Activated naive CD8-positive, alpha-beta T cell treated with anti-CD3 and anti-CD28 coated beads, Interleukin-2, amount 50 U/mL, for 24 hours (primary cell): ENCODE measurements around the gene ABCA13.

Source experiments
- ATAC-seq: fragments of 150-1000 bp; cut with Tn5 transposase; one replicate; pipeline ENCODE4 v1.10.0; 2021
- DNase-seq: peaks from one replicate; pipeline ENCODE4 v3.0.0; 2021
- H3K27ac Mint-ChIP-seq: one replicate; pipeline ENCODE4 v1.8.0; 2021; ENCODE audit warnings: mild to moderate bottlenecking, mixed read lengths
- H3K27me3 Mint-ChIP-seq: one replicate; pipeline ENCODE4 v1.8.0; 2021; ENCODE audit warnings: mixed read lengths
- H3K36me3 Mint-ChIP-seq: one replicate; pipeline ENCODE4 v1.8.0; 2021; ENCODE audit warnings: low read depth, mixed read lengths
- H3K4me1 Mint-ChIP-seq: one replicate; pipeline ENCODE4 v1.8.0; 2021; ENCODE audit warnings: mixed read lengths
- H3K4me3 Mint-ChIP-seq: one replicate; pipeline ENCODE4 v1.8.0; 2021; ENCODE audit warnings: mild to moderate bottlenecking, moderate library complexity, mixed read lengths
- H3K9me3 Mint-ChIP-seq: one replicate; pipeline ENCODE4 v1.8.0; 2021; ENCODE audit warnings: mixed read lengths

ABCA13 gene

GRCh38 chr7:48455363-48455762 lies 284.1 kb downstream of the ABCA13 start:
- Mint-ChIP-seq H3K9me3 (no peaks in the 10 kb centered on the region), H3K27me3 (peaks cover 1% of the 10 kb centered on the region), H3K36me3 (no peaks in the 10 kb centered on the region), H3K4me1 (no peaks in the 10 kb centered on the region), H3K27ac (no peak overlapping the region), H3K4me3 (no peak overlapping the region)
- no peak for ATAC-seq
- no peak for DNase-seq

- Mint-ChIP-seq H3K27ac (no peak overlapping the region), H3K27me3 (peaks cover 2% of the 10 kb centered on the region), H3K9me3 (no peaks in the 10 kb centered on the region), H3K4me1 (no peaks in the 10 kb centered on the region), H3K36me3 (no peaks in the 10 kb centered on the region), H3K4me3 (no peak overlapping the region)
- DNase-seq, result no peak
- ATAC-seq, result no peak
These were observed 287.7 kb downstream of the ABCA13 start for GRCh38 chr7:48458701-48459524.

DNA sequence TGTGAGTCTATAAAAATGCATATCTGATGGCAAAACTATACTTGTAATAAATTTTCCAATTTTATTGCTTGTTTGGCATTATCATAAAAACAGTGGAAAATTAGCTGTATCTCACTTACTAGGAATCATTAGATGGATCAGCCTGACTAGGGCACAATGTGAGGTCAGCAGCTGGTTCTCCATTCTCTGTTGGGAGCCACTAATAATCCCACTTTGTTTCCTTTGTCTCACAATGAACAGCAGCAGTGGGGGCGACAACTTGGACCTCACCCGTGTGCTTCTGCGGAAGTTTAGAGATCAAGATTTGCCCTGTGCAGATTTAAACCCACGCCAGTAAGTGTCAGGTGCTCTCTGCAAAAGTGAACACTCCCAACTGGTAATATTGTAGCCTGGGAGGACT lies 295.5 kb downstream of the ABCA13 start:
- no peak overlapping the region for H3K27ac Mint-ChIP-seq
- no peak overlapping the region for H3K4me3 Mint-ChIP-seq
- ATAC-seq, result no peak
- no peaks in the 10 kb centered on the region for H3K36me3 Mint-ChIP-seq
- H3K9me3 Mint-ChIP-seq, result no peaks in the 10 kb centered on the region
- H3K27me3 Mint-ChIP-seq, result peaks cover 2% of the 10 kb centered on the region
- no peak for DNase-seq
- no peaks in the 10 kb centered on the region for H3K4me1 Mint-ChIP-seq

DNA sequence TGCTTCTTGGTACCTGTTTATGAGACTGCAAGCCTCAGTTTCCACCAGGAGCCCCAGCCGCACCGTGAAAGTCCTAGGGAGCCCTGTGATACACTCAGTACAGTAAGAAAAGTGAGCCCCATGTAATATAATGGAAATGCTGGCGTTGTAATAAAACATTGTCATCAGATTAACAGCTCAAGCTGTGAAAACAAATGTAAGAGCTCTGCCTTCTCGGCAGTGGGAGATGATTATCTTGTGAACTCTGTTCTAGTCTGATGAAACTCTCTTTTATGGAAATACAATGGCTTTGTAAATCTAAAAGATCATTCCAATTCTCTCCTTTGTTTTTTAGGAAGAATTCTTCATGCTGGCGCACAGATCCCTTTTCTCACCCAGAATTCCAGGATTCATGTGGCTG lies 299.9 kb downstream of the ABCA13 start:
- no peaks in the 10 kb centered on the region for H3K36me3 Mint-ChIP-seq
- no peak overlapping the region for H3K4me3 Mint-ChIP-seq
- no peak for ATAC-seq
- no peak for DNase-seq
- no peaks in the 10 kb centered on the region for H3K4me1 Mint-ChIP-seq
- no peaks in the 10 kb centered on the region for H3K27me3 Mint-ChIP-seq
- H3K9me3 Mint-ChIP-seq, result no peaks in the 10 kb centered on the region
- H3K27ac Mint-ChIP-seq, result no peak overlapping the region

GRCh38 chr7:48472640-48473039 lies 301.4 kb downstream of the ABCA13 start:
- Mint-ChIP-seq H3K4me1 (no peaks in the 10 kb centered on the region), H3K27me3 (no peaks in the 10 kb centered on the region)

GRCh38 chr7:48473205-48473865 lies 302.1 kb downstream of the ABCA13 start:
- no peak for DNase-seq
- Mint-ChIP-seq H3K4me1 (no peaks in the 10 kb centered on the region), H3K4me3 (no peak overlapping the region), H3K9me3 (no peaks in the 10 kb centered on the region), H3K36me3 (no peaks in the 10 kb centered on the region), H3K27ac (no peak overlapping the region), H3K27me3 (no peaks in the 10 kb centered on the region)
- no peak for ATAC-seq

More at GRCh38 chr7:48472640-48473039, 301.4 kb downstream of the ABCA13 start:
- ATAC-seq, result no peak
- Mint-ChIP-seq H3K4me3 (no peak overlapping the region), H3K9me3 (no peaks in the 10 kb centered on the region), H3K27ac (no peak overlapping the region), H3K36me3 (no peaks in the 10 kb centered on the region)
- no peak for DNase-seq

GRCh38 chr7:48481235-48481634 lies 310.0 kb downstream of the ABCA13 start:
- no peaks in the 10 kb centered on the region for H3K36me3 Mint-ChIP-seq
- no peaks in the 10 kb centered on the region for H3K27me3 Mint-ChIP-seq
- no peaks in the 10 kb centered on the region for H3K4me1 Mint-ChIP-seq
- no peak overlapping the region for H3K4me3 Mint-ChIP-seq
- DNase-seq (no peak), ATAC-seq (no peak)
- no peak overlapping the region for H3K27ac Mint-ChIP-seq
- H3K9me3 Mint-ChIP-seq, result peaks cover 14% of the 10 kb centered on the region

DNA sequence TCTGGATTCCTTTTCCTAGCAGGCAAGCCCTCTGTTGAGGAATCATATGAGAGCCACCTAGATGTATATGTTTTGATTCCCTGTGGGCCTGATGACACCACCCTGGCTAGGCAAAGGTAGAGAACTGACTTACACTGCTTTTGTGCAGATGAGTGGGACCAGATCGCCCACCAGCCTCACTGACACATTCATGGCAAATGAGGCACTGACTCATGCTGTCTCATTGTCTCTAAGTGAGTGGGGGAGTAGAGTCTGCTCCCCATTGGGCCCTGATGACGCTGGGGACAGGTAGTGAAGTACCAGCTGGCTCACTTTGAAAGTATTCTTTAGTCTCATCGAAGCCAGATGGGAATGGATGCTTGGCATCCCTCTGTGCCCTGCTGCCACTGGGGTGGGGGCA lies 326.3 kb downstream of the ABCA13 start:
- Mint-ChIP-seq H3K4me3 (no peak overlapping the region), H3K36me3 (no peaks in the 10 kb centered on the region), H3K27me3 (no peaks in the 10 kb centered on the region), H3K4me1 (no peaks in the 10 kb centered on the region), H3K27ac (no peak overlapping the region), H3K9me3 (no peaks in the 10 kb centered on the region)
- ATAC-seq (no peak), DNase-seq (no peak)

DNA sequence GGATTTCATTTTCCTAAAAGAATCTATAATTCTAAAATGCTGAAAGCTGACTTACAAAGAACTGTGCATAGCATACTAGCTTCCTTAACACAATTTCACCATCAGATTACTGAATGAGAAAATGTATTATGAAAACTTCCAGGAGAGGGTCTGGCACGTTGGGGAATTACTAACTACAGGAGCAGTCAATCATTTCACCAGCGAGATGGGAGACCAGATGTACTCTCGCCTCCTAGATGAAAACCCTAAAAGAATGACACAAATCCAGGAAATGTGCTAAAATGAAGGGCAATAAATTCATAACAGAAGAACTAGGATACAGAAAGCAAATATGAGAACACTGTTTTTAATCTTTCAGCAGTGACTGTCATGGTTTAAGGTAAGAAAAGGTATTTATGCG lies 330.8 kb downstream of the ABCA13 start:
- Mint-ChIP-seq H3K4me1 (no peaks in the 10 kb centered on the region), H3K9me3 (no peaks in the 10 kb centered on the region), H3K27ac (no peak overlapping the region)

DNA sequence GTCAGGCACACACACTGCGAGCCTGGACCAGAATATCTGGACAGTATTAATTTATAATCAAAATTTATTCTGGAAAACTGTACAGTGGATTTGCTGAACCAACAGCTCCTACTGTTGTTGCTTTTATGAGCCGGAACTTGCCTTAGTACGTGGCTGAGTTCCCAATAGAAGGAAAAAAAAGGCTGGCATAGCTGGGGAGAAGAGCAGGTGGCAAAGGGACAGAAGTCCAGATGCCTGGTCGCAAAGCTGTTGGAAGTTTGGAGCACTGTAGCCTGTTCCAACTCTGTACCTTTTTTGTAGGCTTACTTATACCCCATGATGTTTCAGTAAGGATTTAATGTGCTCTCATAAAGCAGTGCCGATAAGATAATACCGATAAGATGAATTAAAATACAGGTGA lies 333.8 kb downstream of the ABCA13 start:
- Mint-ChIP-seq H3K36me3 (no peaks in the 10 kb centered on the region), H3K4me3 (no peak overlapping the region), H3K4me1 (no peaks in the 10 kb centered on the region), H3K27ac (no peak overlapping the region), H3K27me3 (no peaks in the 10 kb centered on the region), H3K9me3 (no peaks in the 10 kb centered on the region)
- ATAC-seq (no peak), DNase-seq (no peak)

More for the DNA sequence above, 330.8 kb downstream of the ABCA13 start:
- Mint-ChIP-seq H3K27me3 (no peaks in the 10 kb centered on the region), H3K4me3 (no peak overlapping the region), H3K36me3 (no peaks in the 10 kb centered on the region)
- DNase-seq (no peak), ATAC-seq (no peak)

DNA sequence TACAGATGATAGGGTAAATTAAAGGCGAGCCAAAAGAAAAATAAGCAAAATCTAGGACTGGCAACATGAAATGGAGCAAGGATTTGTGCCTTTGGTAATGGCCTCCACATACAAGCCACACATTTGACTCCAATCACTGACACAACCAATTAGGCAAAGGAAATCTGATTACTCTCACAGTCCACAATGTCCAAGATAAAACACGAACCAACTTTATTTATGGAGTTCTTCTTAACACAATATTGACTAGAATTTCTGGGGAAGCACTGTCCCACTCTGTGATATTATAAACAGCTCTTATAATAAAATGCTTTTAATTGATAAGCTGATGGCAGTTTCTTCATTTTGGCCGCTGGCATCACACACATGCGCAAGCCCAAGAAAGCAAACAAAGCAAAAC lies 334.2 kb downstream of the ABCA13 start:
- Mint-ChIP-seq H3K27me3 (no peaks in the 10 kb centered on the region), H3K36me3 (no peaks in the 10 kb centered on the region), H3K27ac (no peak overlapping the region), H3K4me1 (no peaks in the 10 kb centered on the region), H3K4me3 (no peak overlapping the region), H3K9me3 (no peaks in the 10 kb centered on the region)
- DNase-seq (no peak), ATAC-seq (no peak)

DNA sequence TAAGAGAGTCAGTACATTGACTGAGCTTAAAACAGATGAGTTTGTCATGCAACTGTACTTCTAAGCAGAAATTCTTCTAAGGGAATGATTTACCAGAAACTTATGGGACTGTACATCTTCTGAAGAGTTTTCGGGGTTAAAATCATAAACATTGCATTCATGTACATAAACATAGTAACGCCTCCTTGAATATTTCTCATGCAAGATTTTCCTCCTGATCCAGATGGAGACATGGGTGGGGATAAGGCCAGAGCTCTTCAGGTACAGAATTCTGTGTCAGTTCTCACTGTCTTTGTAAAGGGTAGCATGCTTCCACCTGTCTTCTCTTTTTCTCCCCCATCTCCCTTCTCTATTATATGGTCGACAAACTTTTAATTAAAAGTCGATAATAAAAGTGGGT lies 335.3 kb downstream of the ABCA13 start:
- Mint-ChIP-seq H3K36me3 (no peaks in the 10 kb centered on the region), H3K27ac (no peak overlapping the region), H3K27me3 (no peaks in the 10 kb centered on the region), H3K4me3 (no peak overlapping the region), H3K4me1 (no peaks in the 10 kb centered on the region), H3K9me3 (no peaks in the 10 kb centered on the region)
- no peak for DNase-seq
- ATAC-seq, result no peak

GRCh38 chr7:48511080-48511479 lies 339.8 kb downstream of the ABCA13 start:
- Mint-ChIP-seq H3K4me1 (no peaks in the 10 kb centered on the region), H3K36me3 (no peaks in the 10 kb centered on the region), H3K27ac (no peak overlapping the region), H3K27me3 (no peaks in the 10 kb centered on the region), H3K4me3 (no peak overlapping the region), H3K9me3 (no peaks in the 10 kb centered on the region)
- DNase-seq (no peak), ATAC-seq (no peak)

- ATAC-seq (no peak), DNase-seq (no peak)
- Mint-ChIP-seq H3K4me3 (no peak overlapping the region), H3K27ac (no peak overlapping the region), H3K36me3 (no peaks in the 10 kb centered on the region), H3K9me3 (no peaks in the 10 kb centered on the region), H3K4me1 (no peaks in the 10 kb centered on the region), H3K27me3 (no peaks in the 10 kb centered on the region)
These were observed 341.6 kb downstream of the ABCA13 start for GRCh38 chr7:48512892-48513291.

GRCh38 chr7:48515171-48515570 lies 343.9 kb downstream of the ABCA13 start:
- ATAC-seq (no peak), DNase-seq (no peak)
- Mint-ChIP-seq H3K27ac (no peak overlapping the region), H3K4me3 (no peak overlapping the region), H3K27me3 (no peaks in the 10 kb centered on the region), H3K9me3 (no peaks in the 10 kb centered on the region), H3K4me1 (no peaks in the 10 kb centered on the region), H3K36me3 (no peaks in the 10 kb centered on the region)
